ENCODE measurements around the gene RET. TPM values are rescaled to one million over a fixed set of nuclear protein-coding genes. Genes with fewer than 3 reads are reported as not detected.

RET gene
- total RNA-seq, 1 experiment from 2014 or later = not detected

DNA sequence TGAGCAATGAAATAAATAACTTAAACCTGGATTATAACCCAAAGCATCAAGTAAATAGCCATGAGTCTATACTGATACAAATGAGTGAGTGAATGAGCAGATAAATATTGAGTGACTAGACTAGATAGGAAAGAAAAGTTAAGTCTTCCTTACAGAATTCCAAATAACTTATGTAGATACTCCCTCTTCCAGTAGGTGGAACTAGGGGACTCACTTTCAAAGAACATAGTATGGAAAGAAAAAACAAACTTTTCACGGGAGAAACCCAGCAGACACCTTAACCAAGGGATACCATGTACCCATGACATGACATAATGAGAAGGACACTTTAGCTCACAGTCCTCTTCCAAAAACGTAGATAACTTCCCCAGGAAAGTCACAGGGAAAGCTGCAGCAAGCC lies 93.6 kb downstream of the RET start:
- Mint-ChIP-seq H3K9me3 (ENCODE audit: unreplicated experiment) (no peaks in the 10 kb centered on the region), H3K4me1 (ENCODE audit: insufficient read depth, unreplicated experiment) (peaks cover 11% of the 10 kb centered on the region), H3K27ac (ENCODE audit: low read depth, unreplicated experiment) (peak overlapping the region; percentile 59), H3K36me3 (ENCODE audit: insufficient read depth, unreplicated experiment) (peaks cover 17% of the 10 kb centered on the region), H3K27me3 (ENCODE audit: insufficient read depth, unreplicated experiment) (no peaks in the 10 kb centered on the region), H3K4me3 (ENCODE audit: unreplicated experiment) (no peak overlapping the region)
- CTCF ChIA-PET = interaction anchor here (0.7 to 4.6 kb wide), 14 partner anchors 9 to 294 kb away, joined by 3 to 21 read pairs (median 3); no protein-coding TSS in a partner anchor
- DNase-seq (ENCODE audit: unreplicated experiment) = no peak
- intact Hi-C loops (cut with micrococcal nuclease) = no loop called here
- TF ChIP-seq, protein P1, sequence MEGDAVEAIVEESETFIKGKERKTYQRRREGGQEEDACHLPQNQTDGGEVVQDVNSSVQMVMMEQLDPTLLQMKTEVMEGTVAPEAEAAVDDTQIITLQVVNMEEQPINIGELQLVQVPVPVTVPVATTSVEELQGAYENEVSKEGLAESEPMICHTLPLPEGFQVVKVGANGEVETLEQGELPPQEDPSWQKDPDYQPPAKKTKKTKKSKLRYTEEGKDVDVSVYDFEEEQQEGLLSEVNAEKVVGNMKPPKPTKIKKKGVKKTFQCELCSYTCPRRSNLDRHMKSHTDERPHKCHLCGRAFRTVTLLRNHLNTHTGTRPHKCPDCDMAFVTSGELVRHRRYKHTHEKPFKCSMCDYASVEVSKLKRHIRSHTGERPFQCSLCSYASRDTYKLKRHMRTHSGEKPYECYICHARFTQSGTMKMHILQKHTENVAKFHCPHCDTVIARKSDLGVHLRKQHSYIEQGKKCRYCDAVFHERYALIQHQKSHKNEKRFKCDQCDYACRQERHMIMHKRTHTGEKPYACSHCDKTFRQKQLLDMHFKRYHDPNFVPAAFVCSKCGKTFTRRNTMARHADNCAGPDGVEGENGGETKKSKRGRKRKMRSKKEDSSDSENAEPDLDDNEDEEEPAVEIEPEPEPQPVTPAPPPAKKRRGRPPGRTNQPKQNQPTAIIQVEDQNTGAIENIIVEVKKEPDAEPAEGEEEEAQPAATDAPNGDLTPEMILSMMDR (IDR thresholded peaks at IDR 0.05; ENCODE audit: unreplicated experiment) = no peak
- BruUV-seq (replicated peaks) = no TSS peak
- POLR2A ChIA-PET = interaction anchor here (0.8 to 4.2 kb wide), 3 partner anchors 24 to 32 kb away, joined by 3 to 19 read pairs (median 3); partner anchors contain the start of gene CSGALNACT2

DNA sequence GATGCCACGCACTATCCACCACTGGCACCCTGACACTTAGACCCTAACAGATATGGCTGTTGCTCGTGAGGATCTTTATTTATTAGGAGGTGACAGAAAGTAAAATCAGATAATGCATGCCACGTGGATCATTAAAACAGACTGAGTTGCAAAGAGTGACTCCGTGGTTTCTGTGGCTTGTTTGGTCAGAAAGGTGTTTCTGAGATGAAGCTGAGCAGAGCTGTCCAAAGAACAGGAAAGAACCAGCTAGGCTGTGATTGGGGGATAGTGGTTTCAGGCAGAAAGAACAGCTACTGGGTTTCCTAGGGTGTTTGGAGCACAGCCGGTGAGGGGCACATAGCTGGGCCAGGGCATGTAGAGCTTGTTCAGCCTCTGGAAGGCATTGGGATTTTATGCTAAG lies 95.8 kb downstream of the RET start:
- no peaks in the 10 kb centered on the region for H3K27me3 Mint-ChIP-seq (ENCODE audit: insufficient read depth, unreplicated experiment)
- H3K4me3 Mint-ChIP-seq (ENCODE audit: unreplicated experiment) = no peak overlapping the region
- intact Hi-C loops (cut with micrococcal nuclease) = no loop called here
- no TSS peak for BruUV-seq (replicated peaks)
- no peak for DNase-seq (ENCODE audit: unreplicated experiment)
- H3K27ac Mint-ChIP-seq (ENCODE audit: low read depth, unreplicated experiment) = peak overlapping the region; percentile 21
- peaks cover 5% of the 10 kb centered on the region for H3K4me1 Mint-ChIP-seq (ENCODE audit: insufficient read depth, unreplicated experiment)
- no peaks in the 10 kb centered on the region for H3K9me3 Mint-ChIP-seq (ENCODE audit: unreplicated experiment)
- POLR2A ChIA-PET = interaction anchor here (0.6 to 4.2 kb wide), 3 partner anchors 32 to 248 kb away, joined by 3 to 19 read pairs (median 3); partner anchors contain the start of gene CSGALNACT2
- CTCF ChIA-PET = interaction anchor here (0.7 to 4.6 kb wide), 6 partner anchors 12 to 221 kb away, joined by 3 to 21 read pairs (median 4); no protein-coding TSS in a partner anchor
- TF ChIP-seq, protein P1 (IDR thresholded peaks at IDR 0.05; ENCODE audit: unreplicated experiment) = no peak
- H3K36me3 Mint-ChIP-seq (ENCODE audit: insufficient read depth, unreplicated experiment) = peaks cover 25% of the 10 kb centered on the region

DNA sequence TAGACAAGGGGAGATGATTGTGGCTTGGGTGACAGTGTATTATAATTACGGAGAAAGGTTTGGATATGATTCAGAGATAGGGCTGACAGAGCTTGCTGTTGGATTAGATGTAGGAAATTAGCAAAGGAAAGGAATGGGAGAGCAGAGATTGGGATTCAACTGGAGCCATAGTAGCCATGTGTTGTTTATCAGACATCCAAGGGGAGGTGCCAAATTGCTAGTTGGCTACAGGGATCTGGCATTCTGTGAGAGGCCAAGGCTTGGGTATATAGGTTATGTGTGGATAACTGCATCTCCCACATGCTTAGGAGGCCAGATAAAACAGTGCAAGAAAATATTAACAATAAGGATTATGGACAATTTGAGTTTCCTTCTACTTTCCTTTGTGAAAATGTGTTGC lies 96.3 kb downstream of the RET start:
- Mint-ChIP-seq H3K27ac (ENCODE audit: low read depth, unreplicated experiment) (peak overlapping the region; percentile 21), H3K4me1 (ENCODE audit: insufficient read depth, unreplicated experiment) (peaks cover 5% of the 10 kb centered on the region), H3K9me3 (ENCODE audit: unreplicated experiment) (no peaks in the 10 kb centered on the region), H3K4me3 (ENCODE audit: unreplicated experiment) (no peak overlapping the region), H3K27me3 (ENCODE audit: insufficient read depth, unreplicated experiment) (no peaks in the 10 kb centered on the region), H3K36me3 (ENCODE audit: insufficient read depth, unreplicated experiment) (peaks cover 29% of the 10 kb centered on the region)
- CTCF ChIA-PET = interaction anchor here (0.7 to 4.6 kb wide), 3 partner anchors 12 to 221 kb away, joined by 3 to 21 read pairs (median 3); no protein-coding TSS in a partner anchor
- POLR2A ChIA-PET = interaction anchor here (0.6 to 4.2 kb wide), 2 partner anchors 35 to 247 kb away, joined by 3 to 19 read pairs; partner anchors contain the start of gene CSGALNACT2
- TF ChIP-seq, protein P1 (IDR thresholded peaks at IDR 0.05; ENCODE audit: unreplicated experiment) = no peak
- no TSS peak for BruUV-seq (replicated peaks)
- intact Hi-C loops (cut with micrococcal nuclease) = no loop called here
- no peak for DNase-seq (ENCODE audit: unreplicated experiment)

DNA sequence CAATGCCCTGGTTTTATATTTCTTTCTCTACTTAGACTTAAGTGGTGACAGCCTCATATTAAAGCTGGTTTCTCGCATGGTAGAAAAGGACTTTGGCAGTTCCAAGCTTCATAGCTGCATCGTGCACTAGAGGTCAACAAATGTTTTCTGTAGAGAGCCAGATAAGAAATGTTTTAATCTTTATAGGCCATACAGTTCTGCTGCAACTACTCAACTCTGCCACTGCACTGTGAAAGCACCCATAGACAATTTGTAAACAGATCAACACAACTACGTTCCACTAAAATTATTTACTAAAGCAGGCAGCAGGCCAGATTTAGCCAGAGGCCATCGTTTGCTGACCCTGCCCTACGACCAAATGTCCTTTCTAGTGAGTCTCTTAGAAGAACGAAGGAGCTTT lies 98.1 kb downstream of the RET start:
- intact Hi-C loops (cut with micrococcal nuclease) = no loop called here
- TF ChIP-seq, protein P1 (IDR thresholded peaks at IDR 0.05; ENCODE audit: unreplicated experiment) = no peak
- no TSS peak for BruUV-seq (replicated peaks)
- no peak for DNase-seq (ENCODE audit: unreplicated experiment)
- Mint-ChIP-seq H3K36me3 (ENCODE audit: insufficient read depth, unreplicated experiment) (peaks cover 34% of the 10 kb centered on the region), H3K4me3 (ENCODE audit: unreplicated experiment) (no peak overlapping the region), H3K4me1 (ENCODE audit: insufficient read depth, unreplicated experiment) (peaks cover 5% of the 10 kb centered on the region), H3K9me3 (ENCODE audit: unreplicated experiment) (no peaks in the 10 kb centered on the region), H3K27ac (ENCODE audit: low read depth, unreplicated experiment) (no peak overlapping the region), H3K27me3 (ENCODE audit: insufficient read depth, unreplicated experiment) (no peaks in the 10 kb centered on the region)
- ChIA-PET POLR2A (interaction anchor here (0.7 kb wide), 1 partner anchor 11 kb away, joined by 3 read pairs; no protein-coding TSS in a partner anchor), CTCF (interaction anchor here (0.6 to 1.6 kb wide), 4 partner anchors 12 to 1600 kb away, joined by 3 to 4 read pairs (median 3); no protein-coding TSS in a partner anchor)
